Smooth muscle cell of trachea (primary cell): ENCODE data around the gene MAP4K3. TPM values are rescaled to one million over a fixed set of nuclear protein-coding genes. Genes with fewer than 3 reads are reported as not detected.

Experiments
- total RNA-seq: library from RNA; depleted of rRNA; stranded (reverse); fragments of >200 nt; gene quantifications from 2 replicates; pipeline ENCODE4 v1.2.1, GENCODE V29; 2014

The MAP4K3 gene
- total RNA-seq: 36.9 and 58.0 TPM in 2 replicates

GRCh38 chr2:39436592-39437521 lies at the start of gene MAP4K3:
TSS of gene MAP4K3 (minus strand) at chr2:39437285. CDS start at chr2:39436987, 298 bp downstream.

GRCh38 chr2:39243469-39244123 lies 193.5 kb downstream of the MAP4K3 start, which contains the start of gene CDKL4:
TSS of gene CDKL4 (minus strand) at chr2:39243970.

Other genes starting within 250 kb of the MAP4K3 start
- 1.2 and 1.3 TPM in 2 replicates for gene CDKL4, start 193.3 kb downstream of the MAP4K3 start, total RNA-seq
- 1.0 and 1.3 TPM in 2 replicates for gene TMEM178A, start 228.6 kb upstream of the MAP4K3 start, total RNA-seq